ENCODE results near the gene POGLUT3.
A peak's percentile ranks its signal among the peaks of the same experiment; 100 is the strongest.

POGLUT3 gene

GRCh38 chr11:108498816-108499408 is 728 bp upstream of the POGLUT3 start:
- no peak for DNase-seq

GRCh38 chr11:108497317-108498045 is 703 bp downstream of the POGLUT3 start:
- DNase-seq: peak; percentile 73

- no peak for DNase-seq
Measured at GRCh38 chr11:108496643-108497256, 1.4 kb downstream of the POGLUT3 start.

GRCh38 chr11:108495326-108495725 is 2.9 kb downstream of the POGLUT3 start:
- no peak for DNase-seq

GRCh38 chr11:108494182-108494581 is 4.0 kb downstream of the POGLUT3 start:
- DNase-seq: no peak

GRCh38 chr11:108491936-108492335 is 6.2 kb downstream of the POGLUT3 start:
- no peak for DNase-seq

GRCh38 chr11:108486828-108487227 is 11.4 kb downstream of the POGLUT3 start:
- no peak for DNase-seq

GRCh38 chr11:108486331-108486730 is 11.9 kb downstream of the POGLUT3 start:
- DNase-seq: no peak

GRCh38 chr11:108483163-108483562 is 15.0 kb downstream of the POGLUT3 start:
- no peak for DNase-seq

- DNase-seq: no peak
Measured at GRCh38 chr11:108474664-108475463, 23.3 kb downstream of the POGLUT3 start.

GRCh38 chr11:108472681-108473080 is 25.5 kb downstream of the POGLUT3 start:
- DNase-seq: no peak

- no peak for DNase-seq
Measured at GRCh38 chr11:108468478-108468864, 29.7 kb downstream of the POGLUT3 start.

GRCh38 chr11:108467091-108467823 is 30.9 kb downstream of the POGLUT3 start, which contains the start of gene C11orf65:
TSS of gene C11orf65 (minus strand) at chr11:108467529. CDS start at chr11:108461559, 5,970 bp downstream.
- peak; percentile 97 for DNase-seq

GRCh38 chr11:108466405-108466804 is 31.8 kb downstream of the POGLUT3 start:
- no peak for DNase-seq

- no peak for DNase-seq
Measured at GRCh38 chr11:108453207-108453835, 44.9 kb downstream of the POGLUT3 start.
